ENCODE data around the gene PCDH15. TPM values are rescaled to one million over a fixed set of nuclear protein-coding genes. Genes with fewer than 3 reads are reported as not detected.

The PCDH15 gene
- total and polyA plus RNA-seq, 2 experiments from 2014 or later: 0.29 to 0.66 TPM

DNA sequence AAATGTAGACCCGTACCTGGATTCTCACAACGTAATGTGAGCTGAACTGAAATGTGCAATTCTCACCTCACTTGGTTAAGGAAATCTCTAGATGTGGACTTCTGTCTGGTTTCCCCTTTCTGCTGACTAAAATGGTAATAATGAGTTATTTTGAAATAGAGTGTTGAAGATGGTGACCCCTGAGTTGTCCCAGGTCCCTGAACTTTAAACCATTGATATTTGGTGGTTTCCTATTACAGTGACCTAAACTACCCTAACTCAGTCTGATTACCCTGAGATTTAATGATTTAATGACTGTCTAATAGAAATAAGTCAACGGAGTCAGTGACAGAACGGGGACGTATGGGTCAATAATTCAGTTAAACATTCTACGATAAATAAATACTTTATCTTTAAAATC, 845.9 kb downstream of the PCDH15 start:
- Mint-ChIP-seq H3K9me3 (peaks cover 19% of the 10 kb centered on the region), H3K4me3 (no peak overlapping the region), H3K27me3 (ENCODE audit: insufficient read depth, low read depth, poor library complexity) (no peaks in the 10 kb centered on the region), H3K4me1 (no peaks in the 10 kb centered on the region), H3K27ac (no peak overlapping the region), H3K36me3 (ENCODE audit: low read depth) (peaks cover 17% of the 10 kb centered on the region)
- Histone ChIP-seq H4K20me1 (replicated peaks; ENCODE audit: insufficient read depth) (no peaks in the 10 kb centered on the region), H3K36me3 (ENCODE audit: insufficient read depth) (no peaks in the 10 kb centered on the region), H3K9me2 (ENCODE audit: insufficient read depth) (no peaks in the 10 kb centered on the region), H3K27ac (ENCODE audit: low read depth) (no peak overlapping the region), H3K4me2 (no peak overlapping the region), H3K4me1 (ENCODE audit: insufficient read depth) (no peaks in the 10 kb centered on the region), H3F3A (replicated peaks; ENCODE audit: low read depth) (no peaks in the 10 kb centered on the region), H2AFZ (no peak overlapping the region), H3K27me3 (ENCODE audit: insufficient read depth) (no peaks in the 10 kb centered on the region), H3K79me2 (replicated peaks; ENCODE audit: insufficient read depth) (no peaks in the 10 kb centered on the region), H3K4me3 (no peak overlapping the region)
- no peak for DNase-seq (ENCODE audit: low spot score)
- no peak for ATAC-seq
- TF ChIP-seq, protein P1, sequence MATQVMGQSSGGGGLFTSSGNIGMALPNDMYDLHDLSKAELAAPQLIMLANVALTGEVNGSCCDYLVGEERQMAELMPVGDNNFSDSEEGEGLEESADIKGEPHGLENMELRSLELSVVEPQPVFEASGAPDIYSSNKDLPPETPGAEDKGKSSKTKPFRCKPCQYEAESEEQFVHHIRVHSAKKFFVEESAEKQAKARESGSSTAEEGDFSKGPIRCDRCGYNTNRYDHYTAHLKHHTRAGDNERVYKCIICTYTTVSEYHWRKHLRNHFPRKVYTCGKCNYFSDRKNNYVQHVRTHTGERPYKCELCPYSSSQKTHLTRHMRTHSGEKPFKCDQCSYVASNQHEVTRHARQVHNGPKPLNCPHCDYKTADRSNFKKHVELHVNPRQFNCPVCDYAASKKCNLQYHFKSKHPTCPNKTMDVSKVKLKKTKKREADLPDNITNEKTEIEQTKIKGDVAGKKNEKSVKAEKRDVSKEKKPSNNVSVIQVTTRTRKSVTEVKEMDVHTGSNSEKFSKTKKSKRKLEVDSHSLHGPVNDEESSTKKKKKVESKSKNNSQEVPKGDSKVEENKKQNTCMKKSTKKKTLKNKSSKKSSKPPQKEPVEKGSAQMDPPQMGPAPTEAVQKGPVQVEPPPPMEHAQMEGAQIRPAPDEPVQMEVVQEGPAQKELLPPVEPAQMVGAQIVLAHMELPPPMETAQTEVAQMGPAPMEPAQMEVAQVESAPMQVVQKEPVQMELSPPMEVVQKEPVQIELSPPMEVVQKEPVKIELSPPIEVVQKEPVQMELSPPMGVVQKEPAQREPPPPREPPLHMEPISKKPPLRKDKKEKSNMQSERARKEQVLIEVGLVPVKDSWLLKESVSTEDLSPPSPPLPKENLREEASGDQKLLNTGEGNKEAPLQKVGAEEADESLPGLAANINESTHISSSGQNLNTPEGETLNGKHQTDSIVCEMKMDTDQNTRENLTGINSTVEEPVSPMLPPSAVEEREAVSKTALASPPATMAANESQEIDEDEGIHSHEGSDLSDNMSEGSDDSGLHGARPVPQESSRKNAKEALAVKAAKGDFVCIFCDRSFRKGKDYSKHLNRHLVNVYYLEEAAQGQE (IDR thresholded peaks at IDR 0.05; ENCODE audit: unreplicated experiment): no peak

DNA sequence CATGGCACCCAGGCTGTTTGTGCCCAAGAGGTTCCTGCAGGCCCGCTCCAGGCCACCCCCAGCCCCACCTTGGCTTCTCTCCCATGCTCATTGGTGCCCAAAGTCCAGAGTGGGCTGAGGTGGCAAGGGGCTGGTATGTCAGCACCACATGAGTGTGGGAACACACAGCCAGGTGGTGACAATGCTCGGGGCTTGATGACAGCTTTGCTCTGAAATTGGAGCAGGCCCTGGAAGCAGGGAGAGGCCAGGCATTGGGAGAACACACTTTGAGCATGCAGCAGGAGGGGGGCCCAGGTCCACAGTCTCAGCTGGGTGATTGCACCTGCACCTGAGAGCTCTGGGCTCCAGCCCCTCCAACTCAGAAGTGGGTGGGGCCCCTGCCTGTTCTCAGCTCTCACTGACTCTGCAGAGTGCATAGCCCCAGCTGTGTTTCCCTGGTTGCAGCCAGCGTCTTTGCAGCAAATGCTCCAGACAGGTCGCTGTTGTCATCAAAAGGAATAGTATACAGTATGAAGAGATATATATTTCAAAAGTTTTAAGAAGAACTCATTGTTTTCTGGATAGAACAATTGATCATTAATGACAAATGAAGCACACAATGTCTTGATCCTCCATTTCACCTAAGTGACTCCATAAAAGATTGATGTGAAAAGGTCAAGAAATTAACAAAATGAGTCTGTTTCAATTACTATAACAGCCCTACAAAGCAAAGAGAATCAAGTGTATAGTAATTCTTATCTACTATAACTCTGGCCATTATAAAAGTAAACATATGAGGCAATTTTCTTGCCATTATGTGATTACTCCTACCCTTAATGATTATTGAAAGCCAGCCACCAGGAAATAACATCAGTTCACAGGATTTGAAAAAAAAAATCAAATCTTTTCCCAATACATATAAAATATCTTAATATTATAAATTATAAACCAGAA, 848.1 kb downstream of the PCDH15 start:
- DNase-seq (ENCODE audit: low spot score): no peak
- Histone ChIP-seq H3F3A (replicated peaks; ENCODE audit: low read depth) (no peaks in the 10 kb centered on the region), H3K4me1 (ENCODE audit: insufficient read depth) (no peaks in the 10 kb centered on the region), H3K27me3 (ENCODE audit: insufficient read depth) (no peaks in the 10 kb centered on the region), H3K9me2 (ENCODE audit: insufficient read depth) (no peaks in the 10 kb centered on the region), H3K27ac (ENCODE audit: low read depth) (no peak overlapping the region), H3K79me2 (replicated peaks; ENCODE audit: insufficient read depth) (no peaks in the 10 kb centered on the region), H3K36me3 (ENCODE audit: insufficient read depth) (no peaks in the 10 kb centered on the region), H4K20me1 (replicated peaks; ENCODE audit: insufficient read depth) (no peaks in the 10 kb centered on the region), H3K4me2 (no peak overlapping the region), H2AFZ (no peak overlapping the region), H3K4me3 (no peak overlapping the region)
- Mint-ChIP-seq H3K36me3 (ENCODE audit: low read depth) (peaks cover 17% of the 10 kb centered on the region), H3K9me3 (peaks cover 19% of the 10 kb centered on the region), H3K27me3 (ENCODE audit: insufficient read depth, low read depth, poor library complexity) (no peaks in the 10 kb centered on the region), H3K27ac (no peak overlapping the region), H3K4me3 (no peak overlapping the region), H3K4me1 (no peaks in the 10 kb centered on the region)
- ATAC-seq: no peak
- TF ChIP-seq, protein P2, sequence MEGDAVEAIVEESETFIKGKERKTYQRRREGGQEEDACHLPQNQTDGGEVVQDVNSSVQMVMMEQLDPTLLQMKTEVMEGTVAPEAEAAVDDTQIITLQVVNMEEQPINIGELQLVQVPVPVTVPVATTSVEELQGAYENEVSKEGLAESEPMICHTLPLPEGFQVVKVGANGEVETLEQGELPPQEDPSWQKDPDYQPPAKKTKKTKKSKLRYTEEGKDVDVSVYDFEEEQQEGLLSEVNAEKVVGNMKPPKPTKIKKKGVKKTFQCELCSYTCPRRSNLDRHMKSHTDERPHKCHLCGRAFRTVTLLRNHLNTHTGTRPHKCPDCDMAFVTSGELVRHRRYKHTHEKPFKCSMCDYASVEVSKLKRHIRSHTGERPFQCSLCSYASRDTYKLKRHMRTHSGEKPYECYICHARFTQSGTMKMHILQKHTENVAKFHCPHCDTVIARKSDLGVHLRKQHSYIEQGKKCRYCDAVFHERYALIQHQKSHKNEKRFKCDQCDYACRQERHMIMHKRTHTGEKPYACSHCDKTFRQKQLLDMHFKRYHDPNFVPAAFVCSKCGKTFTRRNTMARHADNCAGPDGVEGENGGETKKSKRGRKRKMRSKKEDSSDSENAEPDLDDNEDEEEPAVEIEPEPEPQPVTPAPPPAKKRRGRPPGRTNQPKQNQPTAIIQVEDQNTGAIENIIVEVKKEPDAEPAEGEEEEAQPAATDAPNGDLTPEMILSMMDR (conservative IDR thresholded peaks at IDR 0.05; ENCODE audit: low read depth in 2 of 2): no peak
- no peak for TF ChIP-seq STAT1 (IDR thresholded peaks at IDR 0.05; ENCODE audit: unreplicated experiment)
- TF ChIP-seq NANOG (IDR thresholded peaks at IDR 0.05; ENCODE audit: borderline replicate concordance): no peak
- no peak for TF ChIP-seq ZNF114 (CRISPR knock-in tag; IDR thresholded peaks at IDR 0.05)
- TF ChIP-seq EZH2 (IDR thresholded peaks at IDR 0.05; ENCODE audit: low read depth, unreplicated experiment): no peak
- TF ChIP-seq, protein P1 (IDR thresholded peaks at IDR 0.05; ENCODE audit: unreplicated experiment): no peak
